H9 (cell line): ENCODE results near the gene MIPOL1. TPM values are rescaled to one million over a fixed set of nuclear protein-coding genes. Genes with fewer than 3 reads are reported as not detected.

Experiments used
- DNase-seq: peaks from one replicate; pipeline ENCODE4 v3.0.0-alpha.2; 2017
- H2AFZ ChIP-seq: one replicate; pipeline ENCODE4 v1.6.1; 2013; ENCODE audit warnings: mild to moderate bottlenecking, low read length, control low read depth, moderate library complexity
- H2AK5ac ChIP-seq: 2 replicates; pipeline ENCODE4 v1.6.1; 2013; ENCODE audit warnings: low read length, control low read depth, mixed read lengths; ENCODE audit not compliant: insufficient read length
- H2BK120ac ChIP-seq: one replicate; pipeline ENCODE4 v1.6.1; 2013; ENCODE audit warnings: low read depth, mild to moderate bottlenecking, low read length, control low read depth, inconsistent platforms; ENCODE audit not compliant: poor library complexity, severe bottlenecking
- H2BK12ac ChIP-seq: 2 replicates; pipeline ENCODE4 v1.6.1; 2013; ENCODE audit warnings: low read length, control low read depth, mixed read lengths, low read depth; ENCODE audit not compliant: insufficient read length
- H2BK15ac ChIP-seq: 2 replicates; pipeline ENCODE4 v1.6.1; 2013; ENCODE audit warnings: low read depth, low read length, control low read depth
- H2BK20ac ChIP-seq: one replicate; pipeline ENCODE4 v1.6.1; 2013; ENCODE audit warnings: low read depth, mild to moderate bottlenecking, low read length, control low read depth, inconsistent platforms; ENCODE audit not compliant: poor library complexity, severe bottlenecking
- H2BK5ac ChIP-seq: 2 replicates; pipeline ENCODE4 v1.6.1; 2013; ENCODE audit warnings: low read length, control low read depth, mixed read lengths; ENCODE audit not compliant: insufficient read length
- H3K14ac ChIP-seq: 2 replicates; pipeline ENCODE4 v1.6.1; 2013; ENCODE audit warnings: low read length, control low read depth; ENCODE audit not compliant: insufficient read depth
- H3K18ac ChIP-seq: 2 replicates; pipeline ENCODE4 v1.6.1; 2013; ENCODE audit warnings: low read depth, mild to moderate bottlenecking, mixed read lengths, low read length, control low read depth; ENCODE audit not compliant: insufficient read length
- H3K23ac ChIP-seq: 2 replicates; pipeline ENCODE4 v1.6.1; 2013; ENCODE audit warnings: low read length, control low read depth, mixed read lengths, low read depth; ENCODE audit not compliant: insufficient read length
- H3K23me2 ChIP-seq: 2 replicates; pipeline ENCODE4 v1.6.1; 2013; ENCODE audit warnings: low read depth, mild to moderate bottlenecking, mixed read lengths, low read length, control low read depth; ENCODE audit not compliant: insufficient read length, poor library complexity, severe bottlenecking
- H3K27ac ChIP-seq: 2 replicates; pipeline ENCODE4 v1.5.1; 2013; ENCODE audit warnings: low read length, control low read depth, mixed read lengths, low read depth; ENCODE audit not compliant: insufficient read length
- H3K27me3 ChIP-seq: 2 replicates; pipeline ENCODE4 v1.6.1; 2013; ENCODE audit warnings: low read length, control low read depth, inconsistent platforms; ENCODE audit not compliant: insufficient read depth
- H3K4ac ChIP-seq: 2 replicates; pipeline ENCODE4 v1.6.1; 2013; ENCODE audit warnings: low read depth, mild to moderate bottlenecking, control low read depth, inconsistent platforms, low read length, moderate library complexity
- H3K4me1 ChIP-seq: 2 replicates; pipeline ENCODE4 v1.6.1; 2013; ENCODE audit warnings: low read length, control low read depth, inconsistent platforms; ENCODE audit not compliant: insufficient read depth
- H3K4me2 ChIP-seq: 2 replicates; pipeline ENCODE4 v1.6.1; 2013; ENCODE audit warnings: low read length, control low read depth, mixed read lengths; ENCODE audit not compliant: insufficient read length, insufficient read depth
- H3K56ac ChIP-seq: 2 replicates; pipeline ENCODE4 v1.6.1; 2013; ENCODE audit warnings: low read depth, mild to moderate bottlenecking, mixed read lengths, low read length, control low read depth; ENCODE audit not compliant: insufficient read length
- H3K79me1 ChIP-seq: 2 replicates; pipeline ENCODE4 v1.6.1; 2013; ENCODE audit warnings: low read depth, mild to moderate bottlenecking, moderate library complexity, low read length, control low read depth, inconsistent platforms; ENCODE audit not compliant: insufficient read depth, poor library complexity, severe bottlenecking
- H3K79me2 ChIP-seq: 2 replicates; pipeline ENCODE4 v1.6.1; 2013; ENCODE audit warnings: low read length, control low read depth, inconsistent platforms; ENCODE audit not compliant: insufficient read depth
- H3K9ac ChIP-seq: 2 replicates; pipeline ENCODE4 v1.6.1; 2013; ENCODE audit warnings: low read length, control low read depth, mixed read lengths; ENCODE audit not compliant: insufficient read length; ENCODE audit errors: extremely low read depth
- H3K9me3 ChIP-seq: one replicate; pipeline ENCODE4 v1.6.1; 2013; ENCODE audit warnings: low read depth, low read length, inconsistent platforms; ENCODE audit not compliant: control insufficient read depth
- H3T11ph ChIP-seq: one replicate; pipeline ENCODE4 v1.6.1; 2013; ENCODE audit warnings: mild to moderate bottlenecking, low read length, control low read depth, inconsistent platforms
- H4K20me1 ChIP-seq: one replicate; pipeline ENCODE4 v1.6.1; 2013; ENCODE audit not compliant: control insufficient read depth, insufficient read length, insufficient read depth
- H4K5ac ChIP-seq: 2 replicates; pipeline ENCODE4 v1.6.1; 2013; ENCODE audit warnings: low read depth, mild to moderate bottlenecking, mixed read lengths, low read length, control low read depth; ENCODE audit not compliant: insufficient read length
- H4K8ac ChIP-seq: replicated peaks from 2 replicates; pipeline ENCODE4 v1.6.1; 2013; ENCODE audit warnings: low read length, control low read depth, mixed read lengths, low read depth; ENCODE audit not compliant: insufficient read length
- H4K91ac ChIP-seq: 2 replicates; pipeline ENCODE4 v1.6.1; 2013; ENCODE audit warnings: low read depth, mild to moderate bottlenecking, moderate library complexity, mixed read lengths, low read length, control low read depth; ENCODE audit not compliant: insufficient read length
- H3K27ac Mint-ChIP-seq, 3 experiments: 2 replicates in 2 of 3; 3 replicates in 1 of 3; pipeline ENCODE4 v1.8.0; 2020 to 2021; ENCODE audit warnings: mixed read lengths in 3 of 3, mild to moderate bottlenecking in 1 of 3, moderate library complexity in 1 of 3
- H3K27me3 Mint-ChIP-seq: 2 replicates; pipeline ENCODE4 v1.8.0; 2021; ENCODE audit warnings: low read depth, mild to moderate bottlenecking, moderate library complexity, mixed read lengths
- H3K36me3 Mint-ChIP-seq, 3 experiments: 2 replicates in 2 of 3; 3 replicates in 1 of 3; pipeline ENCODE4 v1.8.0; 2020 to 2021; ENCODE audit warnings: low read depth in 3 of 3, mixed read lengths in 3 of 3; ENCODE audit not compliant: insufficient read depth in 1 of 3
- H3K4me1 Mint-ChIP-seq, 2 experiments: 2 replicates each; pipeline ENCODE4 v1.8.0; 2020; ENCODE audit warnings: mixed read lengths in 2 of 2
- H3K4me3 Mint-ChIP-seq, 2 experiments: 2 replicates in 1 of 2; 3 replicates in 1 of 2; pipeline ENCODE4 v1.8.0; 2020 to 2021; ENCODE audit warnings: mild to moderate bottlenecking in 2 of 2, mixed read lengths in 2 of 2, moderate library complexity in 1 of 2
- H3K9me3 Mint-ChIP-seq, 2 experiments: 2 replicates in 1 of 2; 3 replicates in 1 of 2; pipeline ENCODE4 v1.8.0; 2020; ENCODE audit warnings: mild to moderate bottlenecking in 2 of 2, mixed read lengths in 2 of 2, moderate library complexity in 1 of 2
- total RNA-seq: library from RNA; stranded (reverse); gene quantifications from 2 replicates; pipeline ENCODE4 v1.2.1, GENCODE V29; 2021
- TF ChIP-seq, protein P1 (sequence below): fragments of 200-600 bp; sonication (generic); conservative IDR thresholded peaks from 3 replicates; pipeline ENCODE4 v1.8.0; 2021; ENCODE audit warnings: antibody characterized with exemption, mild to moderate bottlenecking

The MIPOL1 gene
- total RNA-seq, 1 experiment from 2014 or later, result 15.6 TPM

DNA sequence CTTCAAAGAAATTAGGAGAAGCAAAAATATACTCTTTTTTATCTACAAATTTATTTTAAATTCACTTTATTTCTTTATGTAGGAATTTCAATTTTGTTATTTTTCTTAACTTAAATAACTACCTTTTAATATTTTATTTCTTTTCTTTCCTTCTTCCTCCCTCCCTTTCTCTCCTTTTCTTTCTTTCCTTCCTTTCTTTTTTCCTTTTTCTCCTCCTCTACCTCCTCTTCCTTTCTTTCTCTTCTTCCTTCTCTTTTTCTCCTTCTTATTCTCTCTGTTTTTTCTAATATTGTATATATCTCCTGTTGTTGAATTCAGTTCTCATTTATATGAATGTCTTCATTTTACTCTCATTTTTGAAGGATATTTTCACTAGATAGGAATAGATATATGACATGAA, 127.6 kb downstream of the MIPOL1 start:
- Histone ChIP-seq H3K79me2 (no peaks in the 10 kb centered on the region), H3K27me3 (no peaks in the 10 kb centered on the region), H2BK120ac (no peak overlapping the region), H4K8ac (no peak overlapping the region), H4K5ac (no peak overlapping the region), H3K9me3 (no peaks in the 10 kb centered on the region), H4K20me1 (no peaks in the 10 kb centered on the region), H3K23ac (no peak overlapping the region), H3K14ac (no peak overlapping the region), H2BK5ac (no peak overlapping the region), H3K79me1 (no peaks in the 10 kb centered on the region), H3K56ac (no peak overlapping the region), H3T11ph (no peak overlapping the region), H3K27ac (no peak overlapping the region), H3K4ac (no peak overlapping the region), H4K91ac (no peak overlapping the region), H3K18ac (no peak overlapping the region), H3K4me1 (no peaks in the 10 kb centered on the region), H3K9ac (no peak overlapping the region), H3K4me2 (no peak overlapping the region), H2BK15ac (no peak overlapping the region), H3K23me2 (no peaks in the 10 kb centered on the region), H2BK20ac (no peak overlapping the region), H2BK12ac (no peak overlapping the region), H2AFZ (no peak overlapping the region), H2AK5ac (no peak overlapping the region)
- Mint-ChIP-seq H3K36me3 (peaks cover 0 to 4% (median 0%) of the 10 kb centered on the region in 3 experiments; a peak in 3 of 7 replicates), H3K27ac (no peak overlapping the region), H3K27me3 (no peaks in the 10 kb centered on the region), H3K9me3 (0 out of 5 replicates have a peak, but pooled peaks cover 0 to 4% of the 10 kb centered on the region in 2 experiments), H3K4me1 (no peaks in the 10 kb centered on the region), H3K4me3 (no peak overlapping the region)
- TF ChIP-seq, protein P1, sequence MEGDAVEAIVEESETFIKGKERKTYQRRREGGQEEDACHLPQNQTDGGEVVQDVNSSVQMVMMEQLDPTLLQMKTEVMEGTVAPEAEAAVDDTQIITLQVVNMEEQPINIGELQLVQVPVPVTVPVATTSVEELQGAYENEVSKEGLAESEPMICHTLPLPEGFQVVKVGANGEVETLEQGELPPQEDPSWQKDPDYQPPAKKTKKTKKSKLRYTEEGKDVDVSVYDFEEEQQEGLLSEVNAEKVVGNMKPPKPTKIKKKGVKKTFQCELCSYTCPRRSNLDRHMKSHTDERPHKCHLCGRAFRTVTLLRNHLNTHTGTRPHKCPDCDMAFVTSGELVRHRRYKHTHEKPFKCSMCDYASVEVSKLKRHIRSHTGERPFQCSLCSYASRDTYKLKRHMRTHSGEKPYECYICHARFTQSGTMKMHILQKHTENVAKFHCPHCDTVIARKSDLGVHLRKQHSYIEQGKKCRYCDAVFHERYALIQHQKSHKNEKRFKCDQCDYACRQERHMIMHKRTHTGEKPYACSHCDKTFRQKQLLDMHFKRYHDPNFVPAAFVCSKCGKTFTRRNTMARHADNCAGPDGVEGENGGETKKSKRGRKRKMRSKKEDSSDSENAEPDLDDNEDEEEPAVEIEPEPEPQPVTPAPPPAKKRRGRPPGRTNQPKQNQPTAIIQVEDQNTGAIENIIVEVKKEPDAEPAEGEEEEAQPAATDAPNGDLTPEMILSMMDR, result no peak
- no peak for DNase-seq
